GM21360 (cell line): ENCODE results near the gene D2HGDH.
"Not testable (repeated sequence)": the region's sequence is repeated elsewhere in the genome, so short reads cannot be mapped to it uniquely, and the experiment has no call there.

Source experiments
- ATAC-seq: cut with Tn5 transposase; IDR thresholded peaks from one replicate; pipeline ENCODE4 v1.9.1; 2021; ENCODE audit warnings: mild to moderate bottlenecking, moderate library complexity; ENCODE audit not compliant: unreplicated experiment

Gene D2HGDH

DNA sequence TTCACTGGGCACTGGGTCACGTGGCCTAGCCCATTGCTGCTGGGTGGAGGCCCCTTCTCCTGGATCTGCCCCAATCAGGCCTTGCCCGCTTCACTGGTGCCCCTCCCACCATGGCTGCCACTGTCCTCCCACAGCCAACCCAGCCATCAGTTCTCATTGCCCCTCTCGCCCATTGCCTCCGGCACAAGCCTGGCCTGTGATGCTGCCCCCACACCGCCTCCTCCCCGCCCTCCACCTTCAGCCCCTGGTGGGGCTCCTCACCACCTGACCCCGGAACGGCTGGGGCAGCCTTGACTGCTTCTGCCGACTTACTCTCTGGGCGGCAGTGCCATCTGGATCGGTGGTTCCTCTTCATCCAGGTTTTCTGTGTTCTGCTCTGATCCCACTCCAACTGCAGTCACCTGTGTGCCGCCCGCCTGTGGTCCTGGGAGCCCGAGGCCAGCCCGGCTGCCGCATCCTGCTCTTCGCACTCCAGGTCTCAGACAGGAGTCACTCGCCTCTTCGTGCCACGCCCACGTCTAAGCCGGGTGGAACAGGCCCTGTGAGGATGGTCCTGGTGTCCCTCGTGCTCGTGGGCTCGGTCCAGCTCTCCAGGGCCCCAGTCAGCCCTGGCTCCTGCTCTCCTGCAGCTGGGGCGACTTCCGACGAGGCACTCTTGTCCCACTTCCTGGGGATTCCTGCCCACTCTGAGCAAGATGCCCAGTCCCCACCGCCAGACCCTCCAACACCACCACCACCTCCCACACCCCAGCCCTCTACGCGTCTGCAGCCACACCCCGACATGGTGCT, 14.2 kb downstream of the D2HGDH start:
- no peak for ATAC-seq

DNA sequence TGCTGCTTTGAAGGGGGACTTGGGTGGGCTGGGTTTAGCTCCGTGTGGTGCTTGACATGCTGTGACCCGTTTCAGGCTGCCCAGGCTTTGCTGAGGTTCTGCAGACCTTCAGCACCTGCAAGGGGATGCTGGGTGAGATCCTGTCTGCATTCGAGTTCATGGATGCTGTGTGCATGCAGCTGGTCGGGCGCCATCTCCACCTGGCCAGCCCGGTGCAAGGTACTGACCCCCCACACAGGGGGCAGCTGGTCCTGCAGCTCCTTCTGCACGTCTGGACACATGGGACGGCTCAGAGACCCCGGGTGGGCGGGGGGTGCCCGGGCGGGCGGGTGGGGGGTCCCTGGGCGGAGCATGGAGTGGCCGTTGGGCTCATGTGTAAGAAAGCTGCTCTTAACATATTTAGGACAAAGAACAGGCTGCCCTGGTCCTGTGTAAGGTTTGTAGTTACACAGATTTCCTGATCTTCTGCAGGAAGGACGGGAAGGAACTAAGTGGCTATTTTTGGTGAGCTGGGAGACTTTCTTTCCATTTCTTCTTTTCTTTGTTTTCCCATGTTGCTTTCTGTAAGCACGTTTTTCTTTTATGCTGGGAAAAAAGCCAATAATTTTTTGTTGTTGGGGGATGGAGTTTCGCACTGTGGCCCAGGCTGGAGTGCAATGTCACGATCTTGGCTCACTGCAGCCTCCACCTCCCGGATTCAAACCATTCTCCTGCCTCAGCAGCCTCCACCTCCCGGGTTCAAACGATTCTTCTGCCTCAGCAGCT, 15.8 kb downstream of the D2HGDH start:
- ATAC-seq = no peak

DNA sequence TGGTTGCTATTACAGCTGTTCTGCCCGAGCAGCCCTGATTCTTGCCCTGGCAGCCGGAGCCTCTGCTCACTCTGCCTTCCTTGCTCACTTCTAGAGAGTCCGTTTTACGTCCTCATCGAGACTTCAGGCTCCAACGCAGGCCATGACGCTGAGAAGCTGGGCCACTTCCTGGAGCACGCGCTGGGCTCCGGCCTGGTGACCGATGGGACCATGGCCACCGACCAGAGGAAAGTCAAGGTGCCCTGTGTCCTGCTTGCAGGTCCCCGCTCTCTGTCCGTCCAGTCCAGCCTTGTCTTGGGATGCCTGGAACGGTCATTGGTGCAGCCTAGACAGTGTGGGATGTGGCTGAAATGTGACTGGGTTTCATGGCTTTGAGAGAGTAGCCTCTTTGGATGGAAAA, 16.7 kb downstream of the D2HGDH start:
- ATAC-seq = no peak

DNA sequence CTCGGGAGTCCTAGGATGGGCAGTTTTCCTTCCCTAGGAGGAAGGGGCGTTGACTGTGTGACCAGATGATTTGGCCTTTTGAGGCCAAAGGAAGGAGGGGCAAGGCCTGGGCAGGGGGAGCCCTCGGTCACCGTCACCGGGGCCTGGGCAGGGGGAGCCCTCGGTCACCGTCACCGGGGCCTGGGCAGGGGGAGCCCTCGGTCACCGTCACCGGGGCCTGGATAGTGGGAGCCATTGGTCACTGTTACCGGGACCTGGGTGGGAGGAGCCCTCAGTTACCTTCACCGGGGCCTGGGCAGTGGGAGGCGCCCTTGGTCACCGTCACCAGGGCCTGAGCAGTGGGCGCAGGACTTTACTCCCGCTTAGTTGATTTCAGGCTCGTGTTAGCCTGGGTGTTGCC, 17.3 kb downstream of the D2HGDH start:
- no peak for ATAC-seq

GRCh38 chr2:241752253-241752652, 17.8 kb downstream of the D2HGDH start:
- no peak for ATAC-seq

DNA sequence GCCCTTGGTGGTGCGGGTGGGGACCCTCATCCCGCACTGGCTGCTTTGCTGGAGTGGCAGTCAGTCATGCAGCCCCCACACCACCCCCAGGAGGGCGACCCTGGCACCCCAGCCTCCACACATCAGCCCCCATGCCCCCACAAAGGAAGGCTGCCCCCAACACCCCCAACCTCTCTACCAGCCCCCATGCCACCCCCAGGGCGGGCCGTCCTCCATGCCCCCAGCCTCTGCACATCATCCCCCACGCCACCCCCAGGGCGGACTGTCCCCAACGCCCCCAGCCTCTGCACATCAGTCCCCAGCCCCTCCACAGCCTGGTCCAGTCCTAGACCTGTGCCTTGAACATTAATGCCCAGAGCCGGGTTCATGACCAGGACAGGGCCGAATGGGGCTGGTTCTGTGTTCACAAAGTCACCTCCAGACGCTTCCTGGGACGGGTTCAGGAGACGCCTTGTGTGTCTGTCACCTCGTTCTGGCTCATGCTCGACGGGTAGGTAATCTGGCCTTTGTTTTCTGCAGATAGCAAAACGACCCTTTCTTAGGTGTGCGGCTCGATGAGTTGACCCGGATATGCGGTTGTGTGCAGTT, 18.4 kb downstream of the D2HGDH start:
- ATAC-seq = no peak

DNA sequence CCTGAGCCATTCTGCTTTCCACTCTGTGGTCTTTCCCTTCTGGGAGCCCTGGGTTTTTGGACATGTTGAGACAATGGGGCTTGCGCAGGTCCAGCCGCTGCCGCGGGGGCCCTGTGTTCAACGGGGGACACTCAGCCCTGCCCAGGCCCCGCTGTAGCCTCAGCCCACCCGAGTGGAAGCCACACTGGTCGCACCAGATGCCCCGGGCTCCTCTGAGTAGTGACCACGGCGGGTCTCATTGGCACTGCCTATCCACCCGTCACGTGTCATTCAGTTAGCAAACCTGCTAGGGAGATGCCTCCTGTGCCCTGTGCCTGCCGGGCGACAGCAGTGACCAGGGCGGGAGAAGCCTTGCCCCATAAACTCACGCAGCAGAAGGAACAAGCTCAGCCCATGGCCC, 19.1 kb downstream of the D2HGDH start:
- ATAC-seq = no peak

DNA sequence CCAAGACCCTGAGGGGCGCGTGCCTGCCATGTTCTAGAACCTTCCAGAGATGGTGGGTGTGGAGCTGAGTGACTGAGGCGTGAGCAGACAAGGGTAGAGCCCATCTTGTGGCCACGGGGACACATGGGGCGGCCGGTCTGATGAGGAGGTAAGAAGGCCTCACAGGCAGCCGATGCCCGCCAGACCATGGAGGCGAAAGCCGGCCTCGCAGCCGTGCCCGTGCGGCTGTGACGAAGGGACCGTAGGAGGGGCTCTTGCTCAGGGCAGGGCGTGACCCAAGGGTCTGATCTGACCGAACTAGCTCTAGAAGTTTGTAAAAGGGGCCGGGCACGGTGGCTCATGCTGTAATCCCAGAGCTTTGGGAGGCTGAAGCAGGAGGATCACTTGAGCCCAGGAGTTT, 19.6 kb downstream of the D2HGDH start:
- ATAC-seq = no peak

GRCh38 chr2:241755166-241755565, 20.7 kb downstream of the D2HGDH start:
- ATAC-seq = no peak

- no peak for ATAC-seq
Measured at GRCh38 chr2:241755777-241756176, 21.3 kb downstream of the D2HGDH start.

DNA sequence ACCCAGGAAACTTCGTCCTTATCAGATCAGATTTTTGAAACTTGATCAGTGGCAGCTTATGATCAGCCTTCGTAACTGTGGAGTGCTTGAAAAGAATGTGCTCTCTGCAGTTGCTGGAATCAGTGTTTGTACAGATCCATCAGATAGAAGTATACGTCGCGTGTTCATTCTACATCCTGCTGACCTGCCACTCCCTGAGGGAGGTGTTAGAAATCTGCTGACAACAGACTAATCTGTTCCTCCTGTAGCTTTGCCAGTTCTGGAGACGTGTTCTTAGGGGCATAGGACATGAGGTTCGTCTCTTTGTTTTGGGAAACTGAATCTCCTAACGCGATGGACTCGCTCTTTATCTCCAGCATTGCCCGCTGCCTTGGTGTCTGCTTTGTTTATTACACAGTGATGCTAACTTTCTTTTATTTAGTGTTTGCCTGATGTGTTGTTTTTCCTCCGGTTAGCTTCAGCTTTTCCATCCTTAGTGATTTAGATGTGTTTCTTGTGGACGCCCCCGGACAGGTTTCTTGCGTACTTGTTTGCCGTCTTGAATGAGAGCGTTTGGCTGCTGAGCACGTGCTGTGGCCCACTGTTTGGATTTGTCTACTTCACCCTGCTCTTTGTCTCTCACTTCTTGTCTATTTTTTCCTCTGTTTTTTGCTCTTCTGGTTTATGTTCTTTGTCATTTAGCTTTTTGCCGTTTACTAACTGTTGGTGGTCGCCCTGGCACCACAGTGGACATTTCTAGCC, 24.8 kb downstream of the D2HGDH start:
- no peak for ATAC-seq

DNA sequence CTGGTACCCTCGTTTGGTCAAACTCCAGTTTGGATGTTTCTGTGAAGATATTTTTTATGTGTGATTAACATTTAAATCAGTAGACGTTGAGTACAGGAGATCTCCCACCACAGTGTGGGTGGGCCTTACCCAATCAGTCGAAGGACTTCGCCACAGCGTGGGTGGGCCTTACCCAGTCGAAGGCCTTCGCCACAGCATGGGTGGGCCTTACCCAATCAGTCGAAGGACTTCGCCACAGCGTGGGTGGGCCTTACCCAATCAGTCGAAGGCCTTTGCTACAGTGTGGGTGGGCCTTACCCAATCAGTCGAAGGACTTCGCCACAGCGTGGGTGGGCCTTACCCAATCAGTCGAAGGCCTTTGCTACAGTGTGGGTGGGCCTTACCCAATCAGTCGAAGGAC, 25.5 kb downstream of the D2HGDH start:
- ATAC-seq = not testable (repeated sequence)

- ATAC-seq = no peak
Measured at GRCh38 chr2:241760301-241760771, 25.9 kb downstream of the D2HGDH start.

GRCh38 chr2:241762321-241762932, 28.0 kb downstream of the D2HGDH start:
- ATAC-seq = no peak

DNA sequence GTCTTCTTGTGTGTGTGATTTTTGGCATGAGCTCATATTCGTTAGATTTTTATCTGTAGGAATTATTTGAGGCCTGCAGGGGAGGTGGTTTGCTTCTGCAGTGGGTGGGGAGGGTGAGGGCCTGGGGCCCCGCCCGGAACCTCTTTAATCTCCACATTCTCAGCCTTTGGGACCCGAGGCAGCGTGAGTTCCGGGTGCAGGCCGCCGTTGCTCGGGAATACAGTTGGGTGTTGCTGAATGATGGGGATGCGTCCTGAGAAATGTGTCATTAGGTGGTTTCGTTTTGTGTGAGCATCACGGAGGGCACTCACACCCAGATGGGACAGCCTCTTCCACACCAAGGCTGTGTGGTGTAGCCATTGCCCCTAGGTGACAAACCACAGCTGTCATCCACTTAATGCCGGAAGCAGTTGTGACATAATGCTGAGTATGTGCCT, 28.5 kb downstream of the D2HGDH start:
- ATAC-seq = no peak

DNA sequence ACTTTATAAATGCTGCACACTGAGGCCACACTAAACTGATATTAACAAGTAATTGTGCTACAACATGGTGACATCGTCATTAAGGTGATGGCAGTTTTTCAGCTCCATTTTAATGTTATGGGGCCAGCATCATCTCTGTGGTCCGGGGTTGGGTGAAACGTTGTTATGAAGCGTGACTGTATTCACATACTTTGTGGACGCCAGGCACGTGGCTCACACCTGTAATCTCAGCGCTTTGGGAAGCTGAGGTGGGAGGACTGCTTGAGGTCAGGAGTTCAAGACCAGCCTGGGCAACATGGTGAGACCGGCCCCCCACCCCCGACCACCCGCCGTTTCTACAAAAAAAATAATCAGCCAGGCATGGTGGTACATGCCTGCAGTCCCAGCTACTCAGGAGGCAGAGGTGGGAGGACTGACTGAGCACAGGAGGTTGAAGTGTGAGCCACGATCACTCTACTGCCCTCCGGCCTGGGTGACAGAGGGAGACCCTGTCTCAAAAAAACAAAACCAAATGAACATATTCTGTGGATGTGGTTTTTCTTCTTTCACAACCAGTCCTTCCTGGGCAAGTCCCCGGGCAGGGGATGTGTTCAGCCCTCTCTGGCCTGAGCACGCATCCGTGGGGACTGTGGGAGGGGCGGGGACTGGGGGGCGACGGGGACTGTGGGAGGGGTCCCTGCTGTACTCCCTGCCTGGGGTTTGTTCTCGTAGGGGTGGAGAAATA, 29.3 kb downstream of the D2HGDH start:
- no peak for ATAC-seq

DNA sequence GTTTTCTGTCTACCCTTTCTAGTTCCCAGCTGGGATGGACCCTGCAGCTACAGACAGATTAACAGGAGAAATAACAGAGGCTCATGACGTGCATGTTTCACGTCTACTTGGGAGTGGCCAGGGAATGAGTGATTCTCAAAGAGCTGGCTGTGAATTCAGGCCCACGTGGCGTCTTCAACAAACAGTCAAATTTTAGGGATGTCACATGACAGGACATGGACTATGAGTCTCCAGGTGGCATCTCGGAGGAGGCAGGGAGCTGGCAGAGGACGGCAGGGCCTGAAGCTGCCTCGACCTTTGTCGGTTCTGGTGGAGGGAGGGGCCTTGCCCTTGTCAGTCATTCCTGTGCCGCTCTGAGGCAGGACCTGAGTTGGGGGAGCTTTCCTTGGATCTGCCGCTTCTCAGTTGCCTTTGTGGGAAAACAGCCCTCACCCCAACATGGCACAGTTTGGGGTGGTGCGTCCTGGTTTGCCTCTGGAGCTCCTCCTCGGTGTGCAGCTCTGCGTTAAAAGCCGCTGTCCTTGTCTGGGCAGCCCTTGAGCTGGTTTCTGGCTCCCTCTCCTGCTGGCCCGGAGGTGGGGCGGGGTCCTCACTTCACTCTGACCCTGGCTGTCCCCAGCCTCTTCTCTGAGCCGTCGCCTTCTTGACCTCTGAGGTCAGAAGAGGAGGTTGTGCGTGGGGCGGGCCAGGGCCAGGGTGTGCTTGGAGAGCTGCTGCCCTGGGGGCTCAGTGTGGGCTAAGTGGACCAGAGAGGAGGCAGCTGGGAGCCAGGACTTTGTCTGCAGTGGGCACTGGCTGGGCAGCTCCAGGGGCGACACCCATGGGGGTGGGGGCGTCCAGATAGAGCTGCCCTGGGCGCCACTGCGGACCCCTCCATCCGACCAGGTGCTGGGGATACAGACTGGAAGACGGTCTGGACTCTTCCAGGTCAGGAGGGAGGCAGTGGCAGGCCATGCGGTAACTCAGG, 30.1 kb downstream of the D2HGDH start:
- ATAC-seq = no peak

DNA sequence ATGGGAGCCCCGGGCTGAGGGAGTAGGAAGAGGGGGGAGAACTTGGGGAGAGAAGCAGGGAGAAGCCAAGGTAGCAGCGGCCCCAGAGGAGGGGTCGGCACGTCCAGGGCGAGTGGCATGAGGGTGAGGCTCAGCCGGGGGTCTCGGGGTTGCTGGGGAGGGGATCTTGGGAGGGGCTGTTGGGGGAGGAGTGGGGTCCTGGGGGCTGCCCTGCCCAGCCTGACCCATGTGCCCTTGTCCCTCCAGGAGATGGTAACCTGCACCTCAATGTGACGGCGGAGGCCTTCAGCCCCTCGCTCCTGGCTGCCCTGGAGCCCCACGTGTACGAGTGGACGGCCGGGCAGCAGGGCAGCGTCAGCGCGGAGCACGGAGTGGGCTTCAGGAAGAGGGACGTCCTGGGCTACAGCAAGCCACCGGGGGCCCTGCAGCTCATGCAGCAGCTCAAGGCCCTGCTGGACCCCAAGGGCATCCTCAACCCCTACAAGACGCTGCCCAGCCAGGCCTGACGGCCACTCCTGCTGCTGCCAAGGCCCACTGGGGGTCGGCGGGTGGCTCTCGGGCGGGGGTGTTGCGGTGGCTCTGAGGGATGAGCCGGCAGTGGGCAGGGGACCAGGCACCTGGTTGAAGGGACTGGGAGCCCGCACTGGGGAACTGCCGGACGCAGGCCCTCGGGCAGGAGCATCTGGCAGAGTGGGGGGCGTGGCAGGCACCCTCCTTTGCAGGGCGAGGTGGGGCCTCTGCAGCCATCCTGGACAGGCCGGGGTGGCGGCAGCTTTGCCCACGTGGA, 33.2 kb downstream of the D2HGDH start:
- ATAC-seq = no peak
